Measurements from ENCODE around the gene HSH2D. TPM values are rescaled to one million over a fixed set of nuclear protein-coding genes. Genes with fewer than 3 reads are reported as not detected.

The HSH2D gene
- total and polyA plus RNA-seq, 2 of the 13 experiments (the other 11 are each of a cell fraction or from before 2014, with no cell fraction given), result 0.69 to 3.2 TPM

- in situ Hi-C loops (cut with HindIII; ENCODE audit: extremely low pct_ligation_motif_present, low pct_unique_long_range_greater_than_20kb) (no loop called here), intact Hi-C loops (cut with micrococcal nuclease; ENCODE audit: unreplicated experiment) (no loop called here)
- no peak overlapping the region for H3K4me3 ChIP-seq (replicated peaks in 1 of 3; ENCODE audit: insufficient read depth in 1 of 3, low read depth in 2 of 3, low read length in 3 of 3)
- H3K27me3 ChIP-seq (ENCODE audit: control insufficient read depth in 1 of 2, insufficient read depth in 2 of 2, low read length in 2 of 2), result no peaks in the 10 kb centered on the region
- no TSS peak for BruUV-seq (replicated peaks)
- peaks cover 13 to 29% of the 10 kb centered on the region in 2 experiments; a peak in 4 of 5 replicates for H3K36me3 ChIP-seq (replicated peaks in 1 of 2; ENCODE audit: control insufficient read depth in 1 of 2, insufficient read depth in 2 of 2, low read length in 2 of 2)
- no peaks in the 10 kb centered on the region for H3K79me2 ChIP-seq (ENCODE audit: insufficient read depth, low read length)
- no peak overlapping the region for H3K27ac ChIP-seq (ENCODE audit: extremely low read length, insufficient read depth, low read length)
- H3K4me1 ChIP-seq (ENCODE audit: insufficient read depth, low read length), result no peaks in the 10 kb centered on the region
- TF ChIP-seq, protein P1, sequence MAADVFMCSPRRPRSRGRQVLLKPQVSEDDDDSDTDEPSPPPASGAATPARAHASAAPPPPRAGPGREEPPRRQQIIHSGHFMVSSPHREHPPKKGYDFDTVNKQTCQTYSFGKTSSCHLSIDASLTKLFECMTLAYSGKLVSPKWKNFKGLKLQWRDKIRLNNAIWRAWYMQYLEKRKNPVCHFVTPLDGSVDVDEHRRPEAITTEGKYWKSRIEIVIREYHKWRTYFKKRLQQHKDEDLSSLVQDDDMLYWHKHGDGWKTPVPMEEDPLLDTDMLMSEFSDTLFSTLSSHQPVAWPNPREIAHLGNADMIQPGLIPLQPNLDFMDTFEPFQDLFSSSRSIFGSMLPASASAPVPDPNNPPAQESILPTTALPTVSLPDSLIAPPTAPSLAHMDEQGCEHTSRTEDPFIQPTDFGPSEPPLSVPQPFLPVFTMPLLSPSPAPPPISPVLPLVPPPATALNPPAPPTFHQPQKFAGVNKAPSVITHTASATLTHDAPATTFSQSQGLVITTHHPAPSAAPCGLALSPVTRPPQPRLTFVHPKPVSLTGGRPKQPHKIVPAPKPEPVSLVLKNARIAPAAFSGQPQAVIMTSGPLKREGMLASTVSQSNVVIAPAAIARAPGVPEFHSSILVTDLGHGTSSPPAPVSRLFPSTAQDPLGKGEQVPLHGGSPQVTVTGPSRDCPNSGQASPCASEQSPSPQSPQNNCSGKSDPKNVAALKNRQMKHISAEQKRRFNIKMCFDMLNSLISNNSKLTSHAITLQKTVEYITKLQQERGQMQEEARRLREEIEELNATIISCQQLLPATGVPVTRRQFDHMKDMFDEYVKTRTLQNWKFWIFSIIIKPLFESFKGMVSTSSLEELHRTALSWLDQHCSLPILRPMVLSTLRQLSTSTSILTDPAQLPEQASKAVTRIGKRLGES (CRISPR knock-in tag; IDR thresholded peaks at IDR 0.05; ENCODE audit: borderline replicate concordance), result no peak
- TF ChIP-seq ZBTB39 (CRISPR knock-in tag; IDR thresholded peaks at IDR 0.05), result no peak
- WGBS (ENCODE audit: low lambda C conversion rate), result 82% methylated on average over 4 of the region's 4 CpGs
- POLR2A ChIA-PET, result interaction anchor here (1.2 kb wide), 1 partner anchor 25 kb away, joined by 3 read pairs; no protein-coding TSS in a partner anchor
- no peaks in the 10 kb centered on the region for H4K20me1 ChIP-seq (ENCODE audit: insufficient read depth, low read length)
- FAIRE-seq, result no peak
- H3K9me3 ChIP-seq (ENCODE audit: low read length), result no peaks in the 10 kb centered on the region
- H3K4me2 ChIP-seq (ENCODE audit: low read depth, low read length), result no peak overlapping the region
- no peak for DNase-seq (ENCODE audit: low spot score)
- no peak; the same call in 2 of the 3 replicates for ATAC-seq
- no peak overlapping the region for H2AFZ ChIP-seq (ENCODE audit: low read length)
- no peak overlapping the region for H3K9ac ChIP-seq (ENCODE audit: insufficient read depth, low read depth, low read length)
- CTCF ChIA-PET (ENCODE audit: low intra/inter-chr PET ratio, low total read pairs), result no interaction called here
Observed at GRCh38 chr19:16135430-16136127, 7.9 kb upstream of the HSH2D start.
